GM12892 (cell line): ENCODE measurements around the gene FILIP1L.
"Not testable (repeated sequence)": the region's sequence is repeated elsewhere in the genome, so short reads cannot be mapped to it uniquely, and the experiment has no call there.

Experiments used
- DNase-seq: peaks from one replicate; pipeline ENCODE4 v3.0.0; 2011; ENCODE audit not compliant: insufficient read length
- FAIRE-seq: peaks from 2 replicates; lab custom pipeline; 2011; peaks lifted over from hg19 to GRCh38; lab: Jason Lieb, UNC
- POLR2A ChIP-seq: IDR thresholded peaks from 2 replicates; pipeline ENCODE4 v1.6.1; 2011; ENCODE audit warnings: low read depth, low read length, control low read depth
- POLR2AphosphoS5 ChIP-seq: IDR thresholded peaks from 2 replicates; pipeline ENCODE4 v1.6.1; 2011; ENCODE audit warnings: low read depth, low read length, control low read depth
- TAF1 ChIP-seq: IDR thresholded peaks from 2 replicates; pipeline ENCODE4 v1.6.1; 2011; ENCODE audit warnings: low read depth, mild to moderate bottlenecking, control low read depth, low read length, borderline replicate concordance

FILIP1L gene

DNA sequence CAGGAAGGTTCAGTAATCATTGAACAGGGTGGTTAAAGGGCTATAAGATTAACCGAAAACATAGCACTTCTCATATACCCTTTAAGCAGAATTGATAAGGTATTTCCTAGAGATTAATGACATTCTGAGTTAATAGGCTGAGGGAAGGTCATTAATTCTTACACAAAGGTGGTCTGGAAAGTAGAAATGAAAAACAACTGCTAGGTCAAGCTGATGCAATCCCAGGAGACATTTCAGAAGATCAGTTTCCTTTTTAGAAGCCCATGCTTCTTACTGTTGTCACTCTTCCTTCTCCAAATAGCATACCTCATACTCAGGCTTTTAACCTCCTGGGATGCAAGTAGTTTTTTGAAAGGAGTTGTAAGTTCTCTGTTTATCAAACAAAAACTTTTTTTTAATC, 8.8 kb downstream of the FILIP1L start:
- TF ChIP-seq POLR2AphosphoS5: no peak
- no peak for TF ChIP-seq TAF1
- TF ChIP-seq POLR2A: no peak
- DNase-seq: no peak
- FAIRE-seq: peak; percentile 77

GRCh38 chr3:100104817-100105413, 9.4 kb downstream of the FILIP1L start:
- FAIRE-seq: peak; percentile 62

DNA sequence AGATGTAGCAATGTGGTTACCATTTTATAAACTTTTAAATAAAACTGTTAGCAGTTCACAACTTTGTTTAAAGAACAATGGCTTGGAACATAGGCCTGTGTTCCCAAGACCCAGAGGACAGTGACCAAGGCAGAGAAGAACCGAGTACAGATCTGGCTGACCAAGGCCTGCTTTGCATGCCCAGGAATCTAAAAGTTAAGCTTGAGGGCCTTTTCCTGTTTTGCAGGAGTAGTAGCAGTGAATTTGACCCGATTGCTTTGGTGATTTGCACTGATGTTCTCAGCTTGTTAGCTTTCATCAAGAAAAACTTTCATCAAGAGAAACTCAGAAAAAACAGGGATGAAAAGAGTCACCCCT, 9.9 kb downstream of the FILIP1L start:
- no peak for TF ChIP-seq POLR2A
- FAIRE-seq (no peak), DNase-seq (no peak)

More at GRCh38 chr3:100104817-100105413, 9.4 kb downstream of the FILIP1L start:
- TF ChIP-seq POLR2AphosphoS5: no peak
- no peak for TF ChIP-seq POLR2A
- TF ChIP-seq TAF1: no peak
- DNase-seq: no peak

GRCh38 chr3:100103558-100104441, 10.5 kb downstream of the FILIP1L start:
- FAIRE-seq (peak; percentile 94), DNase-seq (peak; percentile 10)
- no peak for TF ChIP-seq POLR2AphosphoS5
- no peak for TF ChIP-seq TAF1
- no peak for TF ChIP-seq POLR2A

DNA sequence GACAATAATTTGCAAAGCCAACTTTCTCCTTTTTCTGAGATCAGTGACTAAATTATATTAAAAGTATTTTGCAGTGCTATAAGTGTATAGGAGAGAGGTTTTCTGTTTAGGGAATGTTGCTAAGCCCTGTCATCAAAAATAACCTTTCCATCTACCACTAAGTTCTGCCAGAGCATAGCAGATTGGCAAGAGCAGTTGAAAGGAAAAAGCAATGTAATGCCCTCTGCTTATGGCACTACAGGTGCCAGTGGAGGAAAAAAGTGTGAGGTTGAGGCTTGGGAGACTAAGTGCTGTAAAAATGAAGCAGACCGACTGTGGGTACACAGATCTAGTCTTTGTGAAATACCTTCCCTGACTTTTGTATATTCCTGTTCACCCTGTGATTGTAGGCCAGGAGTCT, 11.5 kb downstream of the FILIP1L start:
- TF ChIP-seq POLR2AphosphoS5 (no peak), POLR2A (no peak), TAF1 (no peak)
- FAIRE-seq (no peak), DNase-seq (no peak)

DNA sequence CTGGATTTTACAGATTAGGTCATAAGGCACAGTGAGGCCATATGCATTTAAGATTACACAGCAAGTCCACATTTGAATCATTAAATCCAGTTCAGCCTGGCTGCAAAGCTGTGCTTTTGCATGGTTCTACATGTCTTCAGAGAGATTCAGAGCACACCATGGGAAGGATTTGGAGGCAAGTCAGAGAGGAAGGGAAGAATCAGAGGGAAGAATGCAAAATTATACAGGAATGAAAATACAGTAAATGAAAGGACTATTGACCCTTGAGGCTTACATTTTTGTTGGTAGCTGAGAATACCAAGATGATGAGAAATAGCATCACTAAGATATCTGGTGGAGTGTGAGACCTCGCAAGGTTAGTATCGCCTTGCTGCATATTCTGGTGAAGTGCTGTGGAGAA, 13.9 kb downstream of the FILIP1L start:
- DNase-seq (no peak), FAIRE-seq (no peak)
- TF ChIP-seq TAF1 (no peak), POLR2AphosphoS5 (no peak), POLR2A (no peak)

GRCh38 chr3:100099621-100100020, 14.7 kb downstream of the FILIP1L start:
- no peak for TF ChIP-seq POLR2A
- no peak for TF ChIP-seq TAF1
- no peak for TF ChIP-seq POLR2AphosphoS5
- no peak for FAIRE-seq
- no peak for DNase-seq

DNA sequence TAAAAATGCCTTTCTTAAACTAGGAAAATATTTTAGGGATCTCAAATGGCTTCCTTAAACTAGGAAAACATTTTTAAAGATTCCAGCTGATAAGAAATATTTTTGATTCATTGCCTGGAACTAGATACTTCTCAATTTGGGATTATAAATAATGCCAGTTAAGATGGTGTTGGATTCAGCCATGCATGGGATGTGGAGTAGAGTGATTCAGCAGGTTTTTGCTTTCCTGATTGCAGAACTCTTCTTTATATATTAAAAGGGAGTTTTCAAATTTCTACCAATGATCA, 15.6 kb downstream of the FILIP1L start:
- no peak for TF ChIP-seq POLR2A
- no peak for TF ChIP-seq TAF1
- no peak for TF ChIP-seq POLR2AphosphoS5
- no peak for FAIRE-seq
- DNase-seq: no peak

- TF ChIP-seq POLR2A (no peak), POLR2AphosphoS5 (no peak), TAF1 (no peak)
- no peak for DNase-seq
- FAIRE-seq: no peak
These were observed 16.1 kb downstream of the FILIP1L start for GRCh38 chr3:100097919-100098783.

- TF ChIP-seq TAF1 (no peak), POLR2A (no peak), POLR2AphosphoS5 (no peak)
- no peak for DNase-seq
- FAIRE-seq: no peak
These were observed 17.4 kb downstream of the FILIP1L start for GRCh38 chr3:100096866-100097265.

- FAIRE-seq, DNase-seq: not testable (repeated sequence)
These were observed 18.0 kb downstream of the FILIP1L start for GRCh38 chr3:100096286-100096685.
